HG03159 (cell line): Measurements from ENCODE around the gene NSUN6.

ENCODE experiments used
- ATAC-seq: cut with Tn5 transposase; IDR thresholded peaks from one replicate; pipeline ENCODE4 v1.9.1; 2021; ENCODE audit warnings: mild to moderate bottlenecking, moderate library complexity; ENCODE audit not compliant: unreplicated experiment

NSUN6 gene

GRCh38 chr10:18505456-18506118 is 145.8 kb downstream of the NSUN6 start:
- no peak for ATAC-seq

GRCh38 chr10:18504161-18504560 is 147.2 kb downstream of the NSUN6 start:
- no peak for ATAC-seq

DNA sequence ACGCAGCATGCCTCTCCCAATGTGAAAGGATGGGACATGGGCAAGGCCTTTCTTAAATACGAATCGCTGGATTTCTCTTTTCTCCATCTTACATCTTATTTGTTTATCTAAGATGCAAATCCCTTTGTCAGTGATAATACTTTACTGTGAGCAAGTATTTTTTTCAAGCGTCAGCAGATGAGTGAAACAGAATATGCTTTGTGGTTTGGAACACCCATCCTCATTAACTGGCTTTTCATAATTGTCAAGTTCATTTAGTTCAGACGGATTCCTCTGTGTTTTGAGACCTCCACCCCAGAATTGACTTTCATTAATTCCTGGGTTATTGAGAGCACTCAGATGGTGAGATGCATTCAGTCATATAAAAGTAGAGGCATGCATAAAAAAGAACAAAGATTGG is 149.8 kb downstream of the NSUN6 start:
- peak; percentile 7 for ATAC-seq

DNA sequence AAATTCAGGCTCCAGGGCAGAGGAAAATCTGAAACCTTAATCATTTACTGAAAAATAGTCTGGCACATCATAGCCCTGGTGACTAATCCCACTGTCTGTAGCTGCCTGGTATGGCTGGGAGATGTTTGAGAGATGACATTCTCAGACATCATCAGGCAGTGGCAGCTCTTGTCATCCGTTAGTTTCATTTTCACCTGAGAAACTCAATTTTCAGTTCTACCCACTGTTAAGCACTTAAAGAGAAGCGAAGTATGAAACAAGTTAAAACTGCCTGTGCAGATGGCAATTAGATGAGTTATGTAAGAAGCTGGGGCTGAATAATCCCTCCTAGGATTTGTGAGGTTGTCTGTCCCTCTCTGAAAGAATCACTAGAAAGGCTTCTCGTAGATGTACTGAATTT is 150.2 kb downstream of the NSUN6 start:
- ATAC-seq = peak; percentile 93

GRCh38 chr10:18500576-18500975 is 150.8 kb downstream of the NSUN6 start:
- ATAC-seq = no peak

DNA sequence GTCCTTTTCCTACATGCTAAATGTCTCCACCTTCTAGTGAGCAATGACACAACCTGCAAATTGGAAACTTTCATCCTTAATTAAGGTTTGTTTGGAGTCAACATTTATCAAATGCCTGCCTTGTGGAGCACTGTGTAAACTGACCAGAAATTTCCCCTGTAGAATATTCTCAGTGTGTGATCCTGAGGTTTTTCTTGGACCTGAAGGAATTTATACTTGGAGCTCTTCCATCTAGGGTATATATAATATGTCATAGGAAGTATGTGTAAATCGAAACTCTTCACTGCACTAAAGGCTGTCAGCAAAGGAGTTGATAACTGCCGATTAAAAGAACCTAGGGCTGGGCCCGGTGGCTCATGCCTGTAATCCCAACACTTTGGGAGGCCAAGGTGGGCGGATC is 152.4 kb downstream of the NSUN6 start:
- no peak for ATAC-seq

DNA sequence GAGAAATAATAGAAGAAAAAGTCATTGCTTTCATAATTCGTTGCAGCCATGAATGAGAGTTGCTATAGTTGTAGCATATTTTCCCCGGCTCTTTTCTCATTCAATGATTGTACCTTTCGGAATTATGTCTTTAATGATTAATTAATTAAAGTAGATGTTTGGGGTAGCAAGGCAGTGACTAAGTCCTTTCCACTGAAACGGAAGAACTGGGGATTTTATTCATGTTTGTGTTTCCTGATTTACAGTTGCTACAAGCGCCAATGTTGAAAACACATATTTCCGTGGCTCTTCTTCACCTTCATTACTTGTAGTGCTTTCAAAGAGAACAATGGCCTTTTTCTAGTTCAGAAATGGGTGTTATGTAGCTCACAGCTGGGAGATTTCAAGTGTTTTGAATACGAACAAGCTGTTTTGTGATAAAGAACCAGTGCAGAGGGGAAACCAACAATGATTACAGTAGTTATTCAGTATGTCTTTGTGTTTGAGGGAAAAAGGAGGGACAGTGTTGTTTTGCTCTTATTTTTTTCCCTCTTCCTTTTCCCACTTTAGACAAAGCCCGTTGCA is 153.5 kb downstream of the NSUN6 start:
- ATAC-seq = no peak
